Activated CD8-positive, alpha-beta T cell treated with anti-CD3 and anti-CD28 coated beads for 36 hours (primary cell): ENCODE results near the gene CTCF. TPM values are rescaled to one million over a fixed set of nuclear protein-coding genes. Genes with fewer than 3 reads are reported as not detected.

Source experiments
- ATAC-seq: fragments of 200-7000 bp; cut with Tn5 transposase; one replicate; pipeline ENCODE4 v1.10.0; 2021; ENCODE audit warnings: mild to moderate bottlenecking, moderate library complexity
- CTCF ChIA-PET: fragments of 350-600 bp; sonication (Branson Sonifier 250); formaldehyde crosslinking; loops from one replicate; lab custom pipeline; 2021; ENCODE audit warnings: antibody characterized with exemption; lab: Charles Lee
- POLR2A ChIA-PET: fragments of 350-600 bp; sonication (Branson Sonifier 250); formaldehyde crosslinking; loops from one replicate; lab custom pipeline; 2021; ENCODE audit warnings: antibody characterized with exemption; lab: Charles Lee
- DNase-seq: peaks from one replicate; pipeline ENCODE4 v3.0.0-alpha.2; 2020
- H3K27ac Mint-ChIP-seq: one replicate; pipeline ENCODE4 v1.8.0; 2021; ENCODE audit warnings: mild to moderate bottlenecking, mixed read lengths
- H3K27me3 Mint-ChIP-seq: one replicate; pipeline ENCODE4 v1.8.0; 2021; ENCODE audit warnings: mixed read lengths
- H3K36me3 Mint-ChIP-seq: one replicate; pipeline ENCODE4 v1.8.0; 2021; ENCODE audit warnings: low read depth, mixed read lengths
- H3K4me1 Mint-ChIP-seq: one replicate; pipeline ENCODE4 v1.8.0; 2021; ENCODE audit warnings: low read depth, mixed read lengths
- H3K4me3 Mint-ChIP-seq: one replicate; pipeline ENCODE4 v1.8.0; 2021; ENCODE audit warnings: mild to moderate bottlenecking, moderate library complexity, mixed read lengths
- H3K9me3 Mint-ChIP-seq: one replicate; pipeline ENCODE4 v1.8.0; 2021; ENCODE audit warnings: mixed read lengths
- intact Hi-C: fragments of 100-400 bp; cut with micrococcal nuclease; formaldehyde crosslinking; loops from one replicate; pipeline ENCODE4 v1.10.0; 2022
- total RNA-seq, 2 experiments: library from RNA; stranded (reverse); gene quantifications; one replicate each; pipeline ENCODE4 v1.2.3, GENCODE V29; 2021
- TF ChIP-seq, protein P1 (sequence below): fragments of 200-600 bp; IDR thresholded peaks from one replicate; pipeline ENCODE4 v1.8.0; 2022; ENCODE audit warnings: antibody characterized with exemption, mild to moderate bottlenecking

CTCF gene
- total RNA-seq, 2 experiments from 2014 or later: 47.4 to 50.6 TPM

DNA sequence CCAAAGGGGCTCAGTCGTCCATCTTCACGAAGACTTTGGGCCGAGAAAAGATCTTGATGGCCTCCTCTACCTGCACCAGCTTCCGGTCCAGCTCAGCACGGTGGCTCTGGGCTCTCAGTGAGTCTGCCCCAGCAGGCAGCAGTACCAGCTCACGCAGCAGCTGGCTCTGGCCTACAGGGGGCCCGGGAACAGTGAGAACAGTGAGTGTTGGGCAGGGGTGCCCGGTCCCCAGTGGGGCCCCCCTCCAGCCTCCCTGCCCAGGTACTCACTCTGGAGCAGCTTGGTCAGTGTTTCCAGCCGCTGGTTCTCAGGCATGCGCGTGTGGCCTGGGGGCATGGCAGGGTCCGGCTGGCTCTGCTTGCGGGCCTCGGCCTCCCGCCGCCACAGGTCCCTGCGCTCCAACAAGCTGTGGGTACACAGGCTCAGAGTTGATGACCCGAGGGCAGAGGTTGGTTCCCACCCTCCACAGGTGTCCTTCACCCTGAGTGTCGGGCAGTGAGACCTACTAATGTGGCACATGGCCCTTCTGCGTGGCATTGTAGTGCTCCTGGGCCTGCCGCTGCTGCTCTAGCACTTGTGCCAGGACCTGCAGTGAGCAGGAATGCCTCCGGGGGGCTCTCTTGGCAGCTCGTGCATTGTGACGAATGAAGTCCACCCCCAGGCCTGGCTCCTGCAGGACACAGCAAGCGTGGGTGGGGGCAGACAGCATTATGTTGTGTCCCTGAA, 101.0 kb downstream of the CTCF start:
- ATAC-seq: no peak
- Mint-ChIP-seq H3K4me3 (no peak overlapping the region), H3K4me1 (peaks cover 23% of the 10 kb centered on the region), H3K27me3 (no peaks in the 10 kb centered on the region), H3K27ac (no peak overlapping the region), H3K9me3 (no peaks in the 10 kb centered on the region), H3K36me3 (peaks cover 3% of the 10 kb centered on the region)
- POLR2A ChIA-PET: interaction anchor here (1.9 to 2.1 kb wide), 2 partner anchors 14 to 17 kb away, joined by 5 to 13 read pairs; no protein-coding TSS in a partner anchor
- DNase-seq: peak; percentile 69
- intact Hi-C loops: loop anchor here (10.0 kb wide), 1 partner anchor 271 kb away; the partner anchor contains the start of genes CTRL and PSMB10
- TF ChIP-seq, protein P1, sequence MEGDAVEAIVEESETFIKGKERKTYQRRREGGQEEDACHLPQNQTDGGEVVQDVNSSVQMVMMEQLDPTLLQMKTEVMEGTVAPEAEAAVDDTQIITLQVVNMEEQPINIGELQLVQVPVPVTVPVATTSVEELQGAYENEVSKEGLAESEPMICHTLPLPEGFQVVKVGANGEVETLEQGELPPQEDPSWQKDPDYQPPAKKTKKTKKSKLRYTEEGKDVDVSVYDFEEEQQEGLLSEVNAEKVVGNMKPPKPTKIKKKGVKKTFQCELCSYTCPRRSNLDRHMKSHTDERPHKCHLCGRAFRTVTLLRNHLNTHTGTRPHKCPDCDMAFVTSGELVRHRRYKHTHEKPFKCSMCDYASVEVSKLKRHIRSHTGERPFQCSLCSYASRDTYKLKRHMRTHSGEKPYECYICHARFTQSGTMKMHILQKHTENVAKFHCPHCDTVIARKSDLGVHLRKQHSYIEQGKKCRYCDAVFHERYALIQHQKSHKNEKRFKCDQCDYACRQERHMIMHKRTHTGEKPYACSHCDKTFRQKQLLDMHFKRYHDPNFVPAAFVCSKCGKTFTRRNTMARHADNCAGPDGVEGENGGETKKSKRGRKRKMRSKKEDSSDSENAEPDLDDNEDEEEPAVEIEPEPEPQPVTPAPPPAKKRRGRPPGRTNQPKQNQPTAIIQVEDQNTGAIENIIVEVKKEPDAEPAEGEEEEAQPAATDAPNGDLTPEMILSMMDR: peak; percentile 64
- CTCF ChIA-PET: interaction anchor here (0.6 to 14.7 kb wide), 20 partner anchors 9 to 378 kb away, joined by 3 to 154 read pairs (median 4); partner anchors contain the start of genes ATP6V0D1, CARMIL2 and CTCF

DNA sequence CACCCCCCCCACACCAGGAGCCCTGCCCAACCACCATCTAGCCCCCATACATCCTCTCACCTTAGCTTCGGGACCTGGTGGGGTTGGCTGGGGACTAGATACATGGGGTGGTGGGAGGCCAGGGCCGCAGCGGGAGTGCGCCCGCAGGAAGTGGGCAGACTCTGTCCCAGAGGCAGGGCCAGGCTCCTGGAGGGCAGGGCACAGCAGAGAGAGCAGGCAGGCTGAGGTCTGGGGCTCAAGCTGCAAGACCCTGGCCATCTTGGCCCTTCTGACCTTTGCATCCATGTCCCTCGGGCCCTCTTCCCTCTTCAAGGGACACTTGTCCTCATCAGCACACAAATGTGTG, 101.5 kb downstream of the CTCF start:
- TF ChIP-seq, protein P1: peak; percentile 12
- POLR2A ChIA-PET: interaction anchor here (0.7 to 2.1 kb wide), 3 partner anchors 14 to 418 kb away, joined by 4 to 13 read pairs (median 5); no protein-coding TSS in a partner anchor
- Mint-ChIP-seq H3K9me3 (no peaks in the 10 kb centered on the region), H3K36me3 (peaks cover 3% of the 10 kb centered on the region), H3K4me3 (no peak overlapping the region), H3K4me1 (peaks cover 20% of the 10 kb centered on the region), H3K27ac (no peak overlapping the region), H3K27me3 (no peaks in the 10 kb centered on the region)
- intact Hi-C loops: loop anchor here (10.0 kb wide), 1 partner anchor 271 kb away; the partner anchor contains the start of genes CTRL and PSMB10
- DNase-seq (no peak), ATAC-seq (no peak)
- CTCF ChIA-PET: interaction anchor here (0.6 to 14.7 kb wide), 16 partner anchors 8 to 377 kb away, joined by 3 to 154 read pairs (median 5); partner anchors contain the start of genes ATP6V0D1, CARMIL2, CTCF and RIPOR1

- TF ChIP-seq, protein P1: no peak
- POLR2A ChIA-PET: interaction anchor here (0.7 to 2.1 kb wide), 3 partner anchors 15 to 418 kb away, joined by 4 to 13 read pairs (median 5); no protein-coding TSS in a partner anchor
- no peak overlapping the region for H3K4me3 Mint-ChIP-seq
- no peaks in the 10 kb centered on the region for H3K9me3 Mint-ChIP-seq
- H3K27me3 Mint-ChIP-seq: no peaks in the 10 kb centered on the region
- H3K27ac Mint-ChIP-seq: no peak overlapping the region
- intact Hi-C loops: loop anchor here (10.0 kb wide), 1 partner anchor 271 kb away; the partner anchor contains the start of genes CTRL and PSMB10
- DNase-seq (no peak), ATAC-seq (no peak)
- peaks cover 3% of the 10 kb centered on the region for H3K36me3 Mint-ChIP-seq
- H3K4me1 Mint-ChIP-seq: peaks cover 19% of the 10 kb centered on the region
- CTCF ChIA-PET: interaction anchor here (0.6 to 14.7 kb wide), 15 partner anchors 8 to 377 kb away, joined by 3 to 154 read pairs (median 7); partner anchors contain the start of genes ATP6V0D1, CARMIL2, CTCF and RIPOR1
These were observed 101.9 kb downstream of the CTCF start for GRCh38 chr16:67664258-67664657.

- Mint-ChIP-seq H3K27me3 (no peaks in the 10 kb centered on the region), H3K4me1 (peaks cover 19% of the 10 kb centered on the region), H3K36me3 (peaks cover 3% of the 10 kb centered on the region), H3K4me3 (peak overlapping the region; percentile 15), H3K9me3 (no peaks in the 10 kb centered on the region), H3K27ac (no peak overlapping the region)
- intact Hi-C loops: loop anchor here (10.0 kb wide), 1 partner anchor 270 kb away; the partner anchor contains the start of genes CTRL and PSMB10
- ChIA-PET CTCF (interaction anchor here (0.6 to 14.7 kb wide), 7 partner anchors 20 to 184 kb away, joined by 3 to 154 read pairs (median 4); partner anchors contain the start of genes ATP6V0D1, CARMIL2, CTCF and RIPOR1), POLR2A (interaction anchor here (0.5 to 3.4 kb wide), 4 partner anchors 12 to 102 kb away, joined by 3 to 14 read pairs (median 4); partner anchors contain the start of gene CARMIL2)
- TF ChIP-seq, protein P1: no peak
- ATAC-seq (no peak), DNase-seq (no peak)
These were observed 102.5 kb downstream of the CTCF start for GRCh38 chr16:67664871-67665270.
